H1 (cell line): ENCODE data around the gene SENP1. TPM values are rescaled to one million over a fixed set of nuclear protein-coding genes. Genes with fewer than 3 reads are reported as not detected.
"Not testable (repeated sequence)": the region's sequence is repeated elsewhere in the genome, so short reads cannot be mapped to it uniquely, and the experiment has no call there.

Experiments
- CTCF ChIA-PET: fragments of 300-600 bp; sonication (Branson Sonifier 250); formaldehyde crosslinking; loops from one replicate; lab custom pipeline; 2021; ENCODE audit not compliant: partially characterized antibody; lab: Charles Lee
- POLR2A ChIA-PET: fragments of 300-600 bp; sonication (Branson Sonifier 250); formaldehyde crosslinking; loops from one replicate; lab custom pipeline; 2021; ENCODE audit warnings: inconsistent platforms; ENCODE audit not compliant: partially characterized antibody; lab: Charles Lee
- DNase-seq, 2 experiments: peaks; one replicate each; pipeline versions ENCODE4 v3.0.0 to v3.0.0-alpha.2; 2010 to 2022; ENCODE audit warnings: low spot score in 2 of 2, low read depth in 1 of 2, mixed read lengths in 1 of 2
- FAIRE-seq: peaks from 2 replicates; lab custom pipeline; 2011; peaks lifted over from hg19 to GRCh38; lab: Jason Lieb, UNC
- H2AFZ ChIP-seq: 2 replicates; pipeline ENCODE4 v1.8.1; 2012; ENCODE audit warnings: low read length, inconsistent platforms
- H2AK5ac ChIP-seq: 2 replicates; pipeline ENCODE4 v1.6.1; 2013; ENCODE audit warnings: low read depth, low read length
- H2BK120ac ChIP-seq: replicated peaks from 2 replicates; pipeline ENCODE3; 2013; ENCODE audit warnings: low read depth, low read length, inconsistent platforms
- H2BK12ac ChIP-seq: 2 replicates; pipeline ENCODE4 v1.6.1; 2013; ENCODE audit warnings: low read depth, low read length
- H2BK15ac ChIP-seq: 2 replicates; pipeline ENCODE4 v1.6.1; 2013; ENCODE audit warnings: low read length
- H2BK20ac ChIP-seq: 2 replicates; pipeline ENCODE4 v1.6.1; 2013; ENCODE audit warnings: low read length
- H2BK5ac ChIP-seq: 2 replicates; pipeline ENCODE4 v1.6.1; 2013; ENCODE audit warnings: low read depth, low read length
- H3K14ac ChIP-seq: 2 replicates; pipeline ENCODE4 v1.6.1; 2013; ENCODE audit warnings: inconsistent platforms; ENCODE audit not compliant: insufficient read length
- H3K18ac ChIP-seq: 2 replicates; pipeline ENCODE4 v1.6.1; 2013; ENCODE audit warnings: low read length; ENCODE audit errors: extremely low read depth
- H3K23ac ChIP-seq: 2 replicates; pipeline ENCODE4 v1.6.1; 2013; ENCODE audit warnings: inconsistent platforms; ENCODE audit not compliant: insufficient read length
- H3K23me2 ChIP-seq: 2 replicates; pipeline ENCODE4 v1.6.1; 2013; ENCODE audit warnings: low read depth, low read length
- H3K27ac ChIP-seq: 2 replicates; pipeline ENCODE4 v1.6.1; 2011; ENCODE audit warnings: low read depth, low read length, inconsistent platforms
- H3K27me3 ChIP-seq, 4 experiments: replicated peaks in 1 of 4; 1 replicate in 1 of 4; 2 replicates in 3 of 4; pipeline versions ENCODE4 v1.6.1 to v1.8.1; 2011 to 2013; ENCODE audit warnings: low read length in 3 of 4, mild to moderate bottlenecking in 3 of 4, inconsistent platforms in 2 of 4, mixed read lengths in 2 of 4, moderate library complexity in 1 of 4; ENCODE audit not compliant: control insufficient read depth in 3 of 4, insufficient read depth in 3 of 4; ENCODE audit errors: extremely low read depth in 1 of 4
- H3K36me3 ChIP-seq, 4 experiments: 2 replicates each; pipeline versions ENCODE4 v1.6.1 to v1.8.1; 2011 to 2013; ENCODE audit warnings: mild to moderate bottlenecking in 4 of 4, low read length in 3 of 4, moderate library complexity in 2 of 4, control low read depth in 1 of 4, inconsistent platforms in 1 of 4; ENCODE audit not compliant: insufficient read depth in 4 of 4, control insufficient read depth in 2 of 4
- H3K4ac ChIP-seq: replicated peaks from 2 replicates; pipeline ENCODE3; 2013; ENCODE audit warnings: low read length, low read depth, mixed read lengths, inconsistent platforms; ENCODE audit not compliant: insufficient read length
- H3K4me1 ChIP-seq, 4 experiments: replicated peaks in 1 of 4; 1 replicate in 1 of 4; 2 replicates in 3 of 4; pipeline versions ENCODE4 v1.6.1 to v1.8.1; 2011 to 2013; ENCODE audit warnings: low read length in 3 of 4, inconsistent platforms in 2 of 4, mixed read lengths in 1 of 4; ENCODE audit not compliant: insufficient read depth in 4 of 4, control insufficient read depth in 3 of 4
- H3K4me2 ChIP-seq, 2 experiments: 2 replicates each; pipeline versions ENCODE4 v1.6.1 to v1.8.1; 2011 to 2013; ENCODE audit warnings: low read depth in 2 of 2, low read length in 2 of 2, control low read depth in 1 of 2, inconsistent platforms in 1 of 2, mild to moderate bottlenecking in 1 of 2; ENCODE audit not compliant: insufficient read depth in 1 of 2
- H3K4me3 ChIP-seq, 4 experiments: fragments of 200-600, 300-600 bp in 1 of 4; sonication (generic), shearing (Covaris generic), sonication (Bioruptor Twin) in 1 of 4; 2 replicates each; pipeline versions ENCODE4 v1.5.1 to v1.8.1; 2011 to 2016; ENCODE audit warnings: low read length in 4 of 4, low read depth in 3 of 4, control low read depth in 2 of 4, inconsistent platforms in 2 of 4, mild to moderate bottlenecking in 2 of 4, mixed read lengths in 1 of 4, moderate library complexity in 1 of 4; ENCODE audit not compliant: insufficient read depth in 2 of 4; ENCODE audit errors: extremely low read depth in 1 of 4
- H3K56ac ChIP-seq: replicated peaks from 2 replicates; pipeline ENCODE3; 2013; ENCODE audit warnings: low read depth, mild to moderate bottlenecking, mixed read lengths, low read length, inconsistent platforms; ENCODE audit not compliant: insufficient read length
- H3K79me1 ChIP-seq: 2 replicates; pipeline ENCODE4 v1.6.1; 2013; ENCODE audit warnings: low read depth, low read length, control low read depth
- H3K79me2 ChIP-seq, 2 experiments: 2 replicates each; pipeline versions ENCODE4 v1.6.1 to v1.8.1; 2012 to 2013; ENCODE audit warnings: low read length in 2 of 2, mild to moderate bottlenecking in 2 of 2, inconsistent platforms in 1 of 2; ENCODE audit not compliant: insufficient read depth in 2 of 2, control insufficient read depth in 1 of 2
- H3K9ac ChIP-seq, 4 experiments: replicated peaks in 1 of 4; 1 replicate in 1 of 4; 2 replicates in 3 of 4; pipeline versions ENCODE4 v1.6.1 to v1.8.1; 2011 to 2013; ENCODE audit warnings: low read depth in 3 of 4, low read length in 3 of 4, control low read depth in 2 of 4, mild to moderate bottlenecking in 2 of 4, moderate library complexity in 2 of 4, inconsistent platforms in 1 of 4; ENCODE audit errors: extremely low read depth in 1 of 4
- H3K9me3 ChIP-seq, 2 experiments: 2 replicates each; pipeline versions ENCODE4 v1.6.1 to v1.8.1; 2012 to 2013; ENCODE audit warnings: mild to moderate bottlenecking in 2 of 2, moderate library complexity in 2 of 2, control low read depth in 1 of 2, inconsistent platforms in 1 of 2, low read depth in 1 of 2, low read length in 1 of 2, mixed read lengths in 1 of 2; ENCODE audit not compliant: insufficient read depth in 2 of 2
- H4K20me1 ChIP-seq, 2 experiments: replicated peaks in 1 of 2; 2 replicates each; pipeline versions ENCODE3 to v1.8.1; 2011 to 2013; ENCODE audit warnings: inconsistent platforms in 2 of 2, low read length in 2 of 2, mild to moderate bottlenecking in 1 of 2; ENCODE audit not compliant: insufficient read depth in 2 of 2, control insufficient read depth in 1 of 2
- H4K5ac ChIP-seq: 2 replicates; pipeline ENCODE4 v1.6.1; 2013; ENCODE audit warnings: low read length, low read depth, mixed read lengths, inconsistent platforms; ENCODE audit not compliant: insufficient read length
- H4K8ac ChIP-seq: 2 replicates; pipeline ENCODE4 v1.8.0; 2013; ENCODE audit warnings: mild to moderate bottlenecking, moderate library complexity, low read length, inconsistent platforms; ENCODE audit not compliant: insufficient read depth; ENCODE audit errors: extremely low read depth
- H4K91ac ChIP-seq: replicated peaks from 2 replicates; pipeline ENCODE3; 2013; ENCODE audit warnings: low read length, mixed read lengths, inconsistent platforms; ENCODE audit not compliant: insufficient read length
- WGBS, 2 experiments: shearing (Covaris generic) in 1 of 2; methylation state at CpG; one replicate each; pipeline versions ENCODE4 v1.1.6 to v1.1.7; 2013 to 2015; ENCODE audit warnings: low lambda C conversion rate in 2 of 2, mixed read lengths in 2 of 2, inconsistent platforms in 1 of 2, low coverage in 1 of 2, missing lambda C conversion rate in 1 of 2; ENCODE audit not compliant: insufficient replicate concordance in 2 of 2, insufficient coverage in 1 of 2, insufficient read length in 1 of 2; ENCODE audit errors: extremely low coverage in 1 of 2, missing lambda C conversion rate in 1 of 2; 5-methylcytosine and 5-hydroxymethylcytosine counted together
- polyA plus RNA-seq, 7 experiments: library from polyadenylated mRNA; depleted of rRNA in 3 of 7; stranded (reverse) in 5 of 7; unstranded in 2 of 7; fragments of >200 nt in 5 of 7; fragments of 200-250 nt in 2 of 7; gene quantifications; 1 replicate in 5 of 7; 2 replicates in 1 of 7; 4 replicates in 1 of 7; pipeline versions ENCODE4 v1.2.1 to v1.2.3, GENCODE V29; 2011 to 2013; ENCODE audit warnings: missing spikeins in 2 of 7, mixed read lengths in 2 of 7
- total RNA-seq: library from RNA; stranded (reverse); fragmentation: NEBNext Ultra II Directional; extraction: Animal tissue kit (Norgen Biotek cat#: 25700); gene quantifications from 2 replicates; pipeline ENCODE4 v1.2.1, GENCODE V29; 2021

Gene SENP1
- total and polyA plus RNA-seq, 2 of the 8 experiments (the other 6 are each of a cell fraction or from before 2014, with no cell fraction given) = 14.2 to 31.5 TPM

- H3K56ac ChIP-seq, H4K8ac ChIP-seq, H3K4ac ChIP-seq, FAIRE-seq, DNase-seq, H4K20me1 ChIP-seq, H3K27me3 ChIP-seq, H3K4me1 ChIP-seq, H3K4me2 ChIP-seq, H3K79me1 ChIP-seq, H3K14ac ChIP-seq, H2BK20ac ChIP-seq, H2AFZ ChIP-seq, H2BK5ac ChIP-seq, H2BK15ac ChIP-seq, H3K27ac ChIP-seq, H3K9ac ChIP-seq, H3K23me2 ChIP-seq, H2BK120ac ChIP-seq, H2AK5ac ChIP-seq, H4K5ac ChIP-seq, H2BK12ac ChIP-seq, H3K4me3 ChIP-seq, H3K18ac ChIP-seq, H3K9me3 ChIP-seq, H3K23ac ChIP-seq, H4K91ac ChIP-seq: not testable (repeated sequence)
- H3K36me3 ChIP-seq = peaks cover 9 to 65% (median 47%) of the 10 kb centered on the region in 4 experiments
- POLR2A ChIA-PET = interaction anchor here (1.0 to 1.6 kb wide), 2 partner anchors 16 to 19 kb away, joined by 3 to 5 read pairs; partner anchors contain the start of gene SENP1
- CTCF ChIA-PET = interaction anchor here (0.7 kb wide), 1 partner anchor 36 kb away, joined by 3 read pairs; no protein-coding TSS in a partner anchor
- peaks cover 6 to 16% of the 10 kb centered on the region in 2 experiments; a peak in 3 of 4 replicates for H3K79me2 ChIP-seq
- 95% methylated on average over 2 of the region's 5 CpGs; no CpG with 5 or more reads in 1 of the 2 experiments for WGBS, 2 experiments
These were observed 19.7 kb upstream of the SENP1 start for GRCh38 chr12:48125542-48125941.
